Endothelial cell (in vitro differentiated cells): Measurements from ENCODE around the gene RCOR2. TPM values are rescaled to one million over a fixed set of nuclear protein-coding genes. Genes with fewer than 3 reads are reported as not detected.
A peak's percentile ranks its signal among the peaks of the same experiment; 100 is the strongest.

Source experiments
- DNase-seq: peaks from one replicate; pipeline ENCODE4 v3.0.0; 2021; ENCODE audit warnings: low spot score
- H3K27ac Mint-ChIP-seq: one replicate; pipeline ENCODE4 v1.8.0; 2021; ENCODE audit warnings: mixed read lengths, inconsistent platforms; ENCODE audit not compliant: unreplicated experiment
- H3K27me3 Mint-ChIP-seq: one replicate; pipeline ENCODE4 v1.8.0; 2021; ENCODE audit warnings: mild to moderate bottlenecking, moderate library complexity, mixed read lengths, inconsistent platforms; ENCODE audit not compliant: unreplicated experiment
- H3K36me3 Mint-ChIP-seq: one replicate; pipeline ENCODE4 v1.8.0; 2021; ENCODE audit warnings: mild to moderate bottlenecking, low read depth, mixed read lengths, inconsistent platforms; ENCODE audit not compliant: unreplicated experiment
- H3K4me1 Mint-ChIP-seq: one replicate; pipeline ENCODE4 v1.8.0; 2021; ENCODE audit warnings: mild to moderate bottlenecking, mixed read lengths, inconsistent platforms; ENCODE audit not compliant: unreplicated experiment
- H3K4me3 Mint-ChIP-seq: one replicate; pipeline ENCODE4 v1.8.0; 2021; ENCODE audit warnings: mild to moderate bottlenecking, mixed read lengths, inconsistent platforms; ENCODE audit not compliant: unreplicated experiment
- H3K9me3 Mint-ChIP-seq: one replicate; pipeline ENCODE4 v1.8.0; 2021; ENCODE audit warnings: mixed read lengths, inconsistent platforms; ENCODE audit not compliant: unreplicated experiment
- total RNA-seq: library from RNA; stranded (reverse); fragmentation: NEBNext Ultra II Directional; extraction: Animal tissue kit (Norgen Biotek cat#: 25700); gene quantifications from one replicate; pipeline ENCODE4 v1.2.1, GENCODE V29; 2021; ENCODE audit not compliant: unreplicated experiment
- TF ChIP-seq, protein P1 (sequence below): fragments of 200-600 bp; sonication (generic); IDR thresholded peaks from one replicate; pipeline ENCODE4 v1.5.0; 2021; ENCODE audit warnings: antibody characterized with exemption; ENCODE audit not compliant: unreplicated experiment

Gene RCOR2
- total RNA-seq, 1 donor from 2014 or later = 9.3 TPM

DNA sequence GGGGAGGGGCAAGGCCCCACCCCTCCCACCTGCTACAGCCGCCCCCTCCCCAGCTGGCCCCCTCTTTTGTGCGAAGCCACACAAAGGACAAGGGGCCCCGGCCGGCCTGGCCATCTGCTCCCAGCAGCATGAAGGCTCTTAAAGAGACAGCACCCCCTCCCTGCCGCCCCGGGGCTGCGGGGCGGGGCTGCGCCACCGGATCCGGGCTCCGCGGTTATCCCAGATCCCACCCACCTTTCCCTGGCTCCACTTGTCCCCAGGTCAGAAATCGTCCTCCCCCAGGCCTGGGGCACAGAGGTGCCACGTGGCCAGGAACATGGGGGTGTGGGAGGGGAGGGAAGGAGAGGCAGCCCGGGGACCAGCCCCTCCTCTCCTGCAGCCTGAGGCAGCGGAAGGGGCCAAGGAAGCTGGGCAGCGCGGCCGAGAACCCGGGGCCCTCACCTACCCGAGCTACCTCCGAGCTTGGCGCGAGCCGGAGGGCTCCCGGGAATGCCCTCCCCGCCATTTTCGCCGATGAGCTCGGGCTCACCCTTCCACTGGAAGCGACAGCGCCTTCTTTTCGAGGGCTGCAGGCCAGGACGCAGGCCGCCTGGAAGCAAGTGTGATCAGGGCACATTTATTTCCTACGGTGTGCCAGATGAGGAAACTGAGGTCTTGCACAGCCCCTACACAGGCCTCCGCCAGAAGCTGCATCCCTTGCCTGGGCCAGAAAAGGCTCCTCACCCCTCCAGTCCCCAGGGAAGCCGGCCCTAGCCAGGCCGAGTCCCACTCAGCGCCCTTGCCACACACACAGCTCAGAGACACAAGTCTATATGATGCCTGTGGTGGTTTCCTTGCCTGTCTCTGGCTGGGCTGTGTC, 2.5 kb upstream of the RCOR2 start:
- Mint-ChIP-seq H3K9me3 (no peaks in the 10 kb centered on the region), H3K4me1 (peaks cover 7% of the 10 kb centered on the region), H3K4me3 (no peak overlapping the region), H3K36me3 (peaks cover 5% of the 10 kb centered on the region), H3K27ac (no peak overlapping the region), H3K27me3 (peaks cover 9% of the 10 kb centered on the region)
- no peak for DNase-seq
- TF ChIP-seq, protein P1, sequence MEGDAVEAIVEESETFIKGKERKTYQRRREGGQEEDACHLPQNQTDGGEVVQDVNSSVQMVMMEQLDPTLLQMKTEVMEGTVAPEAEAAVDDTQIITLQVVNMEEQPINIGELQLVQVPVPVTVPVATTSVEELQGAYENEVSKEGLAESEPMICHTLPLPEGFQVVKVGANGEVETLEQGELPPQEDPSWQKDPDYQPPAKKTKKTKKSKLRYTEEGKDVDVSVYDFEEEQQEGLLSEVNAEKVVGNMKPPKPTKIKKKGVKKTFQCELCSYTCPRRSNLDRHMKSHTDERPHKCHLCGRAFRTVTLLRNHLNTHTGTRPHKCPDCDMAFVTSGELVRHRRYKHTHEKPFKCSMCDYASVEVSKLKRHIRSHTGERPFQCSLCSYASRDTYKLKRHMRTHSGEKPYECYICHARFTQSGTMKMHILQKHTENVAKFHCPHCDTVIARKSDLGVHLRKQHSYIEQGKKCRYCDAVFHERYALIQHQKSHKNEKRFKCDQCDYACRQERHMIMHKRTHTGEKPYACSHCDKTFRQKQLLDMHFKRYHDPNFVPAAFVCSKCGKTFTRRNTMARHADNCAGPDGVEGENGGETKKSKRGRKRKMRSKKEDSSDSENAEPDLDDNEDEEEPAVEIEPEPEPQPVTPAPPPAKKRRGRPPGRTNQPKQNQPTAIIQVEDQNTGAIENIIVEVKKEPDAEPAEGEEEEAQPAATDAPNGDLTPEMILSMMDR = no peak

- Mint-ChIP-seq H3K4me3 (peak overlapping the region; percentile 65), H3K36me3 (peaks cover 5% of the 10 kb centered on the region)
- DNase-seq = no peak
These were observed 1.7 kb upstream of the RCOR2 start for GRCh38 chr11:63918507-63919191.

DNA sequence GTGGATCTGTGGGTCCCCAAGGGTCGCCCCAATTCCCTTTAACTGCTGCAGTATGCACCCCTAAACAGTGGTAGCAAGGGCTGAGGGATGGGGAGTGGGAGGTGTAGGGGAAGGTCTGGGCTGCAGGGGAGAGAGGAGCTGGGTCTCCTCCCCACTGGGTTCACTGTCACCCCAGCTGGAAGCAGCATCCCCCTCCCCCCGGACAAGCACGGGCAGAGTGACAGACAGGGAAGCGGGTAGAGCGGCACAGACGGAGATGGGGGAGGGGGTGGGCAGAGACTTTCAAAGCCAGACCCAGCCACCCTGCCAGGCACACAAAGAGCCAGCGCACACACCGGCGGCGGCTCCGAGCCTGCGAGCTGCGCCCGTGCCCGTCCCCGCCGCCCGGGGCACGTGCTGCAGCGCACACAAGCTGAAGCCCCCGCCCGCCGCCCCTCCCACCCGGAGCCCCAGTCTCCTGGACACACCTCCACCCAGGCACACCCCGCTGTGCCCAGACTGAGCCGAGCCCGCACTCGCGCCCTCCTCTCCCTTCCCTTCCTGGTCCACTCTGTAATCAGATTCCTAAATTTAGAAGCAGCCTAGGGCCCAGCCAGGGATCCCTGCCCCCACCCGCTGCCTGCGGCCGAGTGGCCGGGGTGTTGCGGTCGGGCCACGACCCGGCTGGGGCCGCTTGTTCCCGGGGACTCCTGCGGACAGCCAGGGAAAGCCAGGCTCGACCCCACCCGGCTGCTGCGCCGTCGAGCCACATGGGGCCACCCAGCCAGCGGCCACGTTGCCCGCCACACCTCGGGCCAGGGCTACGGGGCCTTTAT, 935 bp upstream of the RCOR2 start:
- DNase-seq = peak; percentile 34
- Mint-ChIP-seq H3K9me3 (no peaks in the 10 kb centered on the region), H3K36me3 (peaks cover 5% of the 10 kb centered on the region), H3K27ac (no peak overlapping the region), H3K4me1 (peaks cover 7% of the 10 kb centered on the region), H3K4me3 (peak overlapping the region; percentile 69), H3K27me3 (peaks cover 7% of the 10 kb centered on the region)
- TF ChIP-seq, protein P1 = no peak

More at GRCh38 chr11:63918507-63919191, 1.7 kb upstream of the RCOR2 start:
- Mint-ChIP-seq H3K27me3 (peaks cover 9% of the 10 kb centered on the region), H3K9me3 (no peaks in the 10 kb centered on the region), H3K4me1 (peaks cover 7% of the 10 kb centered on the region), H3K27ac (no peak overlapping the region)
- TF ChIP-seq, protein P1 = no peak

- Mint-ChIP-seq H3K36me3 (no peaks in the 10 kb centered on the region), H3K4me3 (peak overlapping the region; percentile 80), H3K27ac (no peak overlapping the region), H3K9me3 (no peaks in the 10 kb centered on the region), H3K27me3 (peaks cover 8% of the 10 kb centered on the region), H3K4me1 (peaks cover 7% of the 10 kb centered on the region)
- DNase-seq = peak; percentile 90
- TF ChIP-seq, protein P1 = peak; percentile 60
These were observed 765 bp downstream of the RCOR2 start for GRCh38 chr11:63915961-63916836.
